ENCODE measurements around the gene CCDC107.

GRCh38 chr9:35705836-35706430 lies 47.8 kb downstream of the CCDC107 start:
- TF ChIP-seq CTCF (IDR thresholded peaks at IDR 0.05) (no peak), POLR2A (IDR thresholded peaks at IDR 0.05) (no peak)

Data from right lobe of liver (tissue), 4 donors.